ENCODE results near the gene FOXL3. TPM values are rescaled to one million over a fixed set of nuclear protein-coding genes. Genes with fewer than 3 reads are reported as not detected.
"Not testable (repeated sequence)": the region's sequence is repeated elsewhere in the genome, so short reads cannot be mapped to it uniquely, and the experiment has no call there.

Gene FOXL3
- total RNA-seq, 1 donor from 2014 or later, result not detected

- Mint-ChIP-seq H3K27ac (ENCODE audit: unreplicated experiment) (no peak overlapping the region), H3K9me3 (no peaks in the 10 kb centered on the region), H3K4me1 (no peaks in the 10 kb centered on the region), H3K4me3 (no peak overlapping the region), H3K36me3 (ENCODE audit: low read depth) (no peaks in the 10 kb centered on the region), H3K27me3 (ENCODE audit: low read depth) (peaks cover 35% of the 10 kb centered on the region)
- no peak for TF ChIP-seq CTCF (conservative IDR thresholded peaks at IDR 0.05)
- DNase-seq (ENCODE audit: low read depth, low spot score), result no peak
These were observed 4.6 kb downstream of the FOXL3 start for GRCh38 chr7:294440-295154.

- Mint-ChIP-seq H3K27me3 (ENCODE audit: low read depth) (peaks cover 29% of the 10 kb centered on the region), H3K4me1 (no peaks in the 10 kb centered on the region), H3K4me3 (no peak overlapping the region), H3K36me3 (ENCODE audit: low read depth) (no peaks in the 10 kb centered on the region), H3K9me3 (no peaks in the 10 kb centered on the region), H3K27ac (ENCODE audit: unreplicated experiment) (no peak overlapping the region)
- no peak for TF ChIP-seq CTCF (conservative IDR thresholded peaks at IDR 0.05)
- DNase-seq (ENCODE audit: low read depth, low spot score), result no peak
These were observed 5.5 kb downstream of the FOXL3 start for GRCh38 chr7:295155-296154.

GRCh38 chr7:296373-296945 lies 6.5 kb downstream of the FOXL3 start:
- H3K4me3 Mint-ChIP-seq, result no peak overlapping the region

GRCh38 chr7:297141-297540 lies 7.2 kb downstream of the FOXL3 start:
- not testable (repeated sequence) for H3K27ac Mint-ChIP-seq (ENCODE audit: unreplicated experiment); H3K36me3 Mint-ChIP-seq (ENCODE audit: low read depth); H3K4me3 Mint-ChIP-seq; H3K4me1 Mint-ChIP-seq; DNase-seq (ENCODE audit: low read depth, low spot score); H3K9me3 Mint-ChIP-seq
- H3K27me3 Mint-ChIP-seq (ENCODE audit: low read depth), result peaks cover 18% of the 10 kb centered on the region

More at GRCh38 chr7:296373-296945, 6.5 kb downstream of the FOXL3 start:
- TF ChIP-seq CTCF (conservative IDR thresholded peaks at IDR 0.05), result no peak
- DNase-seq (ENCODE audit: low read depth, low spot score), result no peak
- H3K27ac Mint-ChIP-seq (ENCODE audit: unreplicated experiment), result no peak overlapping the region
- peaks cover 25% of the 10 kb centered on the region for H3K27me3 Mint-ChIP-seq (ENCODE audit: low read depth)
- no peaks in the 10 kb centered on the region for H3K36me3 Mint-ChIP-seq (ENCODE audit: low read depth)
- no peaks in the 10 kb centered on the region for H3K4me1 Mint-ChIP-seq
- H3K9me3 Mint-ChIP-seq, result no peaks in the 10 kb centered on the region

DNA sequence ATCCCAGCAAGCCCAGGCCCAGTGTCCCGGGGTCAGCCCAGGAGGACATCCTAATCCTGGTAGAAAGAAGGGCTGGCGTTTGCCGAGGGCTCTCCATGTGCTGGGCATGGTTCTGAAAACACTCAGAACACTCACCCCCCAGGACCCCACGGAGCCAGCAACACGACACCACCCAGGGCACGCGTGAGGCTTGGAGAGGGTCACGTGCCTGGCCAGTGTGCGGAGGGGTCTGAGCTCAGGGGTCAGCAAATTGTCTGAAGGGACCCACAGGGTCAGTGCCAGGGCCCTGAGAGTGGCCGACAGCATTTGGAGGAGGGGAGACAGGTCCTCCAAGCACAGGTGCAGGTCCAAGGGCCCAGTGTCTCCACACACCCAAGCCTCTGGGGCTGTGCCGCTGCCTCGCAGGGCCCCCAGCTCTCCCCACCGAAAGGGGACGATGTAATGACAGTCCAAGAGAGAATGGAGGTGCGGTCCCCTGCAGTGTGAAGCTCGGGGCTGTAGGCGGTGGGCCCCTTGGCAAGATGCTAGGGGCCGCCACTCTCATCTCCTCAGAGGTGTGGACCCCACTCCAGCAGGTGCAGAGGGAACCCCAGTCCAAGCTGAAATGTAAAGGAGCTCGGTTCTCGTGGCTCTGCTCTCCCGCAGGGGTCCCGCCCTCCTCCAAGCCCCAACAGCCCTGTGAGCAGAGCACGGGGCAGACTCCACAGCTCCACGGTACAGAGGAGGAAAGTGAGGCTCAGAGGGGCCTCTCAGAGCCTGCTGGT lies 7.8 kb downstream of the FOXL3 start:
- TF ChIP-seq CTCF (conservative IDR thresholded peaks at IDR 0.05), result no peak
- H3K27ac Mint-ChIP-seq (ENCODE audit: unreplicated experiment), result no peak overlapping the region
- no peak for DNase-seq (ENCODE audit: low read depth, low spot score)
- no peak overlapping the region for H3K4me3 Mint-ChIP-seq
- H3K9me3 Mint-ChIP-seq, result no peaks in the 10 kb centered on the region
- H3K4me1 Mint-ChIP-seq, result no peaks in the 10 kb centered on the region
- peaks cover 11% of the 10 kb centered on the region for H3K27me3 Mint-ChIP-seq (ENCODE audit: low read depth)
- H3K36me3 Mint-ChIP-seq (ENCODE audit: low read depth), result no peaks in the 10 kb centered on the region

Measured in neural crest cell (in vitro differentiated cells).